GM23248 (cell line): ENCODE results near the gene KDM6A.

ENCODE experiments used
- EZH2 ChIP-seq: fragments of 200-600 bp; sonication (generic); IDR thresholded peaks from 2 replicates; pipeline ENCODE4 v1.6.1; 2018; ENCODE audit warnings: antibody characterized with exemption, mild to moderate bottlenecking; ENCODE audit not compliant: insufficient read depth, poor library complexity, severe bottlenecking
- EZH2phosphoT487 ChIP-seq: fragments of 200-600 bp; sonication (generic); IDR thresholded peaks from 2 replicates; pipeline ENCODE4 v1.6.1; 2018; ENCODE audit warnings: antibody characterized with exemption, moderate library complexity, mild to moderate bottlenecking, low read depth; ENCODE audit not compliant: insufficient read depth

GRCh38 chrX:45017946-45018345 is 145.0 kb downstream of the KDM6A start:
- no peak for TF ChIP-seq EZH2
- TF ChIP-seq EZH2phosphoT487: no peak
